Ramos (cell line): ENCODE measurements around the gene PIM1.
"Not testable (repeated sequence)": the region's sequence is repeated elsewhere in the genome, so short reads cannot be mapped to it uniquely, and the experiment has no call there.

Source experiments
- in situ Hi-C: fragments of 300-500 bp; cut with MboI; formaldehyde crosslinking; loops from one replicate; pipeline ENCODE4 v1.14.3; 2022; ENCODE audit warnings: low sequenced_read_pairs; ENCODE audit not compliant: unreplicated experiment

The PIM1 gene

DNA sequence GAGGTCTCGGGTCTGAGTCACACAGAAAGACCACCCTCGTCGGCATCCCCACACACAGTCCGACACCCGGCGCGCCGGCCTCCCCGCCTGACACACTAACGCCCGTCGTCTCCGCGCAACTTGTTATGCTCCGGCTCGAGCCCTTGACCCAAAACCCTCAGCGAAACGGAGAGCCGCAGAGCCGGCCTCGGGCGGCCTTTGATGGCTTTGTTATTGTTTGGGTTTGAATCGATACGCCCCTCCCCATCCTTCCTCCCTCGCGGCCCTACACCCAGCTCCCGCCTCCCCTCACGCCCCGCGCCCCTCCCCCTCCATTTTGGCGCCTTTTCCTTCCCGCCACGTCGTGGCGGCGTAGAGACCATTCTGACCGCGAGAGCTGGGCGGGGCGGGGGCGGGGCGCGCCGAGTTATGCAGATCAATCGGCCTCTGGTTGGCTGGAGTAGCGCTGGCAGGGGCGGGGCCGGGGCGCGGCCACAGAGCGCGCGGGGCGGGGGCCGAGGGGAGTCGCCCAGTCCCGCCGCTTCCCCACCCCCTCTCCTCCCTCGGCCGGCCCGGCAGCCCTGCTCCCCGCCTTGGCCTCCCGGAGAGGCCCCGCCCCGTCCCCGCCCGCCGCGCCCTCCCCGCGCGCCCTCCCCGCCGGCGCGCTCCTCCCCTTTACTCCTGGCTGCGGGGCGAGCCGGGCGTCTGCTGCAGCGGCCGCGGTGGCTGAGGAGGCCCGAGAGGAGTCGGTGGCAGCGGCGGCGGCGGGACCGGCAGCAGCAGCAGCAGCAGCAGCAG lies at the start of gene PIM1:
Gene PIM1 (plus strand): TSS at position 657 of the 777 bp plus-strand sequence. CDS start 424 bp downstream, outside the sequence.
- in situ Hi-C loops: loop anchor here (5.0 to 10.0 kb wide), 3 partner anchors 38 to 145 kb away; no protein-coding TSS in a partner anchor

DNA sequence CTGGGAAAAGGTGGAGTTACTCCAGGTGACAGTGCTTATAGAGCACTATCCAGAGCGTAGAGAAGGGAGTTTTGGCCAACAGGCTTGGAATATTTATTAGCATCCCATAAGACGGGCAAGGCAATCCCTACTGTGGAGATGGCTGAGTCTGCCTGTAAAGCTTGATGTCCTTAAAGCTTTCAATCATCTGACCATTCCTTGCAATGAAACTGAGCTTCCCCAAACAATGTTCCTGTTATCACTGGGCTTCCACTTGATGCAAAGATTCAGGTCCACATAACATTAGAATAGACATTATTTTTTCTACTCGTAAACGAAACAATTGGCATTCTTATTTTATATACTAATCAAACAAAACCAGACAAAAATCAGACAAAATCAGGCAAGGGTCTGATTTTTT lies 48.4 kb upstream of the PIM1 start:
- in situ Hi-C loops: no loop called here

DNA sequence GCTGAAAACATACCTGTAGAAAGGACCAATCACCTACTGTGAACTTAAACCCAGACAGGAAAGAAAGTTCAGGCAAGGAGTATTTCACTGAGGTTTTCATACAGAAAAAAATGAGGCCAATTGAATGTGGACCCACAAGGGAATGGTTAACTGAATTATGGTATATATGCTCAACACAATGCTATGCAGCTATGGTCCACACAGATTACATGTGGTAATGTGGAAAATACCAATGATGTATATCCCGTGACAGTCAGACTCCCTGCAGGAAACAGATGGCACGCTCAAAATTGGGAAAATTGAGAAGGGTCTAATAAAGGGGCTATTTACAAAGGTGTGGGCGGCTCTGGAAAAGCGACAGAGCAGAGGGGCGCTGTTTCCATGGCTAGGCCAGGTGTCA lies 47.1 kb upstream of the PIM1 start:
- in situ Hi-C loops: no loop called here

DNA sequence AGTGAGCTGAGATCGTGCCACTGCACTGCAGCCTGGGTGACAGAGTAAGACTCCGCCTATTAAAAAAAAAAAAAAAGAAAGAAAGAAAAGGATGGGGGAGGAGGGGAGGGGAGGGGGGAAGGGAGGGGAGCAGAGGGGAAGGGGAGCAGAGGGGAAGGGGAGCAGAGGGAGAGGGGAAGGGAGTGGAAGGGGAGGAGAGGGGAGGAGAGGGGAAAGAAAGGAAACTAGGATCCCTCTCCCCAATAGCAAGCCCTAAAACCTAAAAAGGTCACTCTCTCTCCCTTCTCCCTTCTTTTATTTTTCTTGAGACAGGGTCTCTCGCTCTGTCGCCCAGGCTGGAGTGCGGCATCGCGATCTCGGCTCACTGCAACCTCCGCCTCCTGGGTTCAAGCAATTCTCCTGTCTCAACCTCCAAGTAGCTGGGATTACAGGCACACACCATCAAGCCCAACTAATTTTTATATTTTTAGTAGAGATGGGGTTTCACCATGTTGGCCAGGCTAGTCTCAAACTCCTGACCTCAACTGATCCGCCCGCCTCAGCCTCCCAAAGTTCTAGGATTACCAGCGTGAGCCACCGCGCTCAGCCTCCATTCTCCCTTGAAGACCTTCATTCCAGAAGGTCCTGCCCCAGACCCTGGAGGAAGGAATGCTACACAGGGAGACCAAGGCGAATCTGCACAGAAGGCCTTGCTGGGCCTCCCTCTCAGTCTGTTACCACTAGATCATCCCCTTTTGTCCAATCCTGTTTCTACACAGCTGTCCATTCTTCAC lies 45.8 kb upstream of the PIM1 start:
- in situ Hi-C loops: no loop called here

DNA sequence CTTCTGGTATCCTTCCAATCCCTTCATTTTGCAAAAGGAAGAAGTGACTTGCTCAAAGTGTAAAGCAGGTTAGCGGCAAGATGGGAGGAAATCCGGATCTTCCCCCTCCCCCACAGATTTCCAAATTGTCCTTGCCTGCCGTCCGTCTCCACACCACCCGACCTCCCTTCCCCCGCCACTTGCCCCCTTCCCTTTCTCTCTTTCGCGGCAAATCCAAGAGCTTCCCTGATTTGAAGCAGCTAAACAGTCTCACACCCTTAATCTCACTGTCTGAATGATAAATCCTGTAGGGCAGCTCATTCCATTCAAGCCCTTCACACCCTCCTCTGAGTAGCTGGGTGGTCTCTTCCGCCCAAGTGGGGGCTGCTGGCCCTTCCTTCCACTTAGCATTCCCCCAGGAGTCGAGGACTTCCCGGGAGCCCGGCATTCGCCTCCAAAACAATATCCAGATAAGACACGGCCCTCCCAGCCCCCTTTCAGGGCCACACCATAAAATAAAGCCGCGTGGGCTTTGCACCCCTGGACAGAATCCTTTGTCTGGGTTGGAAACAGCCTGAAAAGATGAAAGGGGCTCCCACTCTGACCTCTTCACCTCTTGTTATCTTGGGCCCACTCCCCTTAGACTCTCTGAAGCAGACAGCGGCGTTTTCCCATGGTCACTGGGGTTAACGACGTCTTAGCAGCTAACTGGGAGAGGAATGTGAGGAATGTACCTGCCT lies 44.0 kb upstream of the PIM1 start:
- in situ Hi-C loops: no loop called here

DNA sequence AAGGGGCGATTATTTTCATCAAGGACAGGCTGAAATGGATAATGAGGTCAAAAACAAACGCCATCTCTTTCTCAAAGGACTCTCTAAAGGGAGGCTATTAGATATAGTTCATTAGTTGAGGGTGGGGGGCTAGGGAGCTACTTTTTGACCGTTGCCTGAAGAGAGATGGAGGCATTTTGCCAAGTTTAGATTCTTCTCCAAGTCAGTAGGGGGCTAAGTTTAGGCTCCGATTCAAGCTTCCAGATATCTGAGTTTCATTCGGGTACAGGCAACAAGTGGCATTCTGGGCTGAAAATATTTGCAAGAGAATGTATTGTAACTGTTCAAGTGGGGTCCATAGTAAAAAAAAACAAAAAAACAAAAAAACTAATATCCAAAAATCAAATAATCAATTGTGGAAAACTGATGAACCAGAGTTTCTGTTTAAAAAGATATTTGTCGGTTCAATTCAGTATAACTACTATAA lies 43.4 kb upstream of the PIM1 start:
- in situ Hi-C loops: no loop called here

DNA sequence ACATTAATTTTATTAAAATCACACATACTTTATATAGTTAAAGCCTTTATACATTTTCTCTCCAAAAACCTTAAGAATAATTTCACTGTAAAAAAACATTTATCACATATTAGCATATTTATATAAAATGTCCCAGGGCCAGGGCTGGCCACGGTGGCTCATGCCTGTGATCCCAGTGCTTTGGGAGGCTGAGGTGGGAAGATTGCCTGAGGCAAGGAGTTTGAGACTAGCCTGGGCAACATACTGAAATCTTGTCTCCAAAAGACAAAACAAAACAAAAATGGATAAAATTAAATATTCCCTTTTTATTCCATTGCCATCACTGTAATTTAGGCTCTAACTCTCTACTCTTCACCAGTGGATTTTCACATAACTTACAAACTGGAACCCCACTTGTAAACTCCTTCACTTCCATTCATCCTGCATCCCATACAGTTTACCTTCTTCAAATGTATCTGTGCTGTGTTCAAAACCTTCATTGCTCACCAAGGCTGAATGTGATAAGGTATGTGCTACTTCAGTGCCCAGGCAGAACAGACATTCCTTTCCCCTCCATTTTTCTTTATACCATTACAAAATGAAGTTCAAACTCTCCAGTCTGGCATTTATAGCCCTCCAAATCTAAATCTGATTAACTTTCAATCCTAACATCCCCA lies 42.9 kb upstream of the PIM1 start:
- in situ Hi-C loops: no loop called here

DNA sequence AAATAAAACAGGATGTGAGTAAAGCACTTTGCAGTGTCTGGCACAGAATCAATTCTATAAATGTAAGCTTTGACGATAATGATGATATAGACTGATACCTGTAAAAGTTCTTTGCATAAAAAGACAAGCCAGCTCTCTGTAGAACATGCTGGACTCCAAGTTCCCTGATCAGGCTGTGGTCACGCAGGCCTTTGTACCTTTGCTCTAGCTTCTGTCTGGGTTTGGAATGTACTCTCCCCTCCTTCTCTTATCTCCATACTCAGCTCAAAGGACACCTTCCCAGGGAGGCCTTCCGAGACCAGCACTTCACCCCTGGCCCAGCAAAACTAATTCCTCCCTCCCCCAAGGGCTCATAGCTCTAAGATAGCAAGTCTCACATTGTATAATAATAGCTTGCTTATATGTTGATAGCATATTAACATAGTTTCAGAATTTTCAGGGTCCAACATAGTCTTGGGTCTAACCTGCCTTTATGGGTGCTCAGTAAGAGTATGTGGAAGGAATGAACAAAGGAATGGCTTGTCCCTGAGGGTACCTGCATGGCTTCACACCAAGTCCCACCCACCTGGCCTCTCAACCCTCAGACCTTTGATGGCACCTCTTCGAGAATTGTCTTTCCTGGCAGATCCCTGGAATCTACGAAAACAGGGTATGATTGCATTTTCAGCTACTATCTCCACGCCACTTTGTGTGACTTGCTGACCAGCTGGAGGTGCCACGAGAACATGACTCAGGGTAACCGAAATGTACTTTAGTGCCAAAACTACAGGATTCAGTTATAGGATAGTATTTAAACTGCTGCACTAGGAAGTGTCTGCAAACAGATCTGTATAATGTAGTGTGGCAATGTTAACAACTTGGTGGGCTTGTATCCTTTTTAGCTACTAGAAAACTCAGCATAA lies 41.7 kb upstream of the PIM1 start:
- in situ Hi-C loops: no loop called here

DNA sequence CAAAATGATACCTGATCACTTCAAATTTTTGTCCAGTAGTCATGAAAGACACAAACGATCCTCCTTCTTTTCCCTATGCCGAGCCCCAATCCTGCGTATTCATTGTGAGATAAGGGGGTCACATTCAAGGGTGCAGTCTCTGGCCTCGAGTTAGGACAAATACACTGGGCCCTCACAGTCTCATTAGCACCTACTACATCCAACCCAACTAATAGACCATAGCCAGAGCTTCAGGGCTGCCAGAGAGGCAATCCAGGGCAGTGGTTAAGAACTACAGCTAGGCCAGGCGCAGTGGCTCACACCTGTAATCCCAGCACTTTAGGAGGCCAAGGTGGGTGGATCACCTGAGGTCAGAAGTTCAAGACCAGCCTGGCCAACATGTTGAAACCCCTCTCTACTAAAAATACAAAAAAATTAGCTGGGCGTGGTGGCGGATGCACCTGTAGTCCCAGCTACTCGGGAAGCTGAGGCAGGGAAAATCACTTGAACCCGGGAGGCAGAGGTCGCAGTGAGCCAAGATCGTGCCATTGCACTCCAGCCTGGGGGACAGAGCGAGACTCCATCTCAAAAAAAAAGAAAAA lies 41.0 kb upstream of the PIM1 start:
- in situ Hi-C loops: not testable (repeated sequence)

DNA sequence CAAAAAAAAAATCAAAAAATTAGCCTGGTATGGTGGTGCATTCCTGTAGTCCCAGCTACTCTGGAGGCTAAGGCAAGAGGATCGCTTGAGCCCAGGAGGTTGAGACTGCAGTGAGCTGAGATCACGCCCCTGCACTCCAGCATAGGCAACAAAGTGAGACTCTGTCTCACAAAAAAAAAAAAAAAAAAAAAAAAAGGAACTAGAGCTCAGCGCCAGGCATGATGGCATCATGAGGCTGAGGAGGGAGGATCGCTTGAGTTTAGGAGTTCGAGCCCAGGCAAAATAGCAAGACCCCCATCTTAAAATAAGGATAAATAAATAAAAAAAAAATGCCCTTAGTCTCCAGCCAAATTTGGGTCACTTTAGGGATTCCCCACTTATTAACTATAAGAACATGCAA lies 40.4 kb upstream of the PIM1 start:
- in situ Hi-C loops: no loop called here

DNA sequence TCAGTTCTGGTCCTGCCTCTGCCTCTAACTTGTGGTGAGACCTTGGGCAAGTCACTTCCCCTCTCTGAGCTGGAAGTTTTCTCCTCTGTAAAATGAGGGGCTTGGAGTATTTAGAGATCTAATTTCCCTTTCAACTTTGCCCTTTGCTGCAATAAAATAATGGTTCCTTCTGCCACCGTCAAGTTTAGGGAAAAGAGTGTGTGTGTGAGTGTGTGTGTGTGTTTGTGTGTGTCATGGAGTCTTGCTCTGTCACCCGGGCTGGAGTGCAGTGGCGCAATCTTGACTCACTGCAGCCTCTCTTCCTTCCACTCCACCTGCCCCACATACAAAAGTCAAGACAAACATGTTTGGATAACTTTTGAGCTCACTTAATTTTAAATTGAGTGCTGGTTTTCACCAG lies 39.2 kb upstream of the PIM1 start:
- in situ Hi-C loops: no loop called here

DNA sequence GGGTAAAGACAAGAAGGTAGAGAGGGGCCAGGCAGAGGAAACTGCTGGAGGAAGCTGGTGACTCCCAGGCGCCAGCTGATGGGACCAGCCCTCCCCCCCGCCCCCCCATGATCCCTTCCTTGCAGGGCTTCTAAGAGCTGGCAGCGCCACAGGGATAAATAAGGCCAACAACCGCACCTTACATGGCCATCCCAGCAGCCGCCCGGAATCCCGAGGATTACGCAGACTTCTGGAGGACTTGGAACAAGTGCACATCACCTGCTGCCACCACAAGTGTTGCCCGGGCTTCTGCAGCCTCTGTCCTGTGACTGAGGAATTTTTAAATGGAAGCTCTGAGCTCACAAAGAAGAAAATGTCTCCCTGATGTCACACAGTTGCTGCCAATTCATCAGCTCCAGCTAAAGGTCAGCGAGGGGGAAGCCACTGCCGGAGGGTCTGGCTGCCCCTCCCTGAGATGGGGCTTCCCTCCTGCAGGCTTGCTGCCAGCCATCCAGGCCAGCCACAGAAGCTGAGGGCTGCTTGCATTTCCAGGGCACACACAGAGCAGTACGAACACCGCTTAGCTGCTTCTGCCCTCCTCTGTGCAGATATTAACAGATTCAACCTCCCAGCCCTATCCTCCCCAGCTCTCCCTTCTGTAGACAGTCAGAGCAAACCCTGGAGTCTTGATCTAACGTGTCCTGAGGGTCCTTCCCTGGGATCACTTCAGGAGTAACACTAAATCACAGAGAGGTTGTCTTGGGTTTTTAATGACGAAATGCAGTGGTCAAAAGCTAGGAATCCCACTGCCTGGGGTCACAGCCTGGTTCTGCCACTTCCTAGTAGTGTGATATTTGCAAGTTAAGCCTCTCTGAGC lies 38.6 kb upstream of the PIM1 start:
- in situ Hi-C loops: no loop called here

DNA sequence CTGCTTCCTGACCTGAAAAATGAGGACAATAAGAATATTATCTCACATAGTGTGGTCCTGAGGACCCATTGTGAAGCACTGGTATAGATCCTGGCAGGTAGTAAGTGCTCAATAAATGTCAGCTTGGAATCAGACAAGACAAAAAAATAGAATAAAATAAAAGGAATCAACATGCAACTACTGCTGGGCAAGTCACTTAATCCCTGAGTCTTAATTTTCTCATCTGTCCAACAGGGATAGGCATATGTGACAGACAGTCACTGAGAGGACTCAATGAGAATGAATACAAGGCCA lies 38.0 kb upstream of the PIM1 start:
- in situ Hi-C loops: no loop called here

DNA sequence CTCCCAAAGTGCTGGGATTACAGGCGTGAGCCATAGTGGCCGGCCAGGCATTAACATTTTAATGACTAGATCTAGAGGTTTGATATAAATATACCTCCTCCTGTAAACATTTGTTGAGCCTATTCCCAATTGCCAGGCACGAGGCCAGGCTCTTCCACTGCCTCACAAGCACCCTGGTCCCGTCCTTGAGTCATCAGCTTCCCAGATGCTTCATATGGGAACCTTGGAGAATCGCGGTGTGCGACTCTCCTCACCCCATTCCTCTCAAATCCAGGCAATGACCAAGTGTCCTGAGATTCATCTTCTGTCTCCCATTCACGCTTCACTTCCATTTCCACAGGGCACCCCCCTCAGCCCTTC lies 35.9 kb upstream of the PIM1 start:
- in situ Hi-C loops: no loop called here

DNA sequence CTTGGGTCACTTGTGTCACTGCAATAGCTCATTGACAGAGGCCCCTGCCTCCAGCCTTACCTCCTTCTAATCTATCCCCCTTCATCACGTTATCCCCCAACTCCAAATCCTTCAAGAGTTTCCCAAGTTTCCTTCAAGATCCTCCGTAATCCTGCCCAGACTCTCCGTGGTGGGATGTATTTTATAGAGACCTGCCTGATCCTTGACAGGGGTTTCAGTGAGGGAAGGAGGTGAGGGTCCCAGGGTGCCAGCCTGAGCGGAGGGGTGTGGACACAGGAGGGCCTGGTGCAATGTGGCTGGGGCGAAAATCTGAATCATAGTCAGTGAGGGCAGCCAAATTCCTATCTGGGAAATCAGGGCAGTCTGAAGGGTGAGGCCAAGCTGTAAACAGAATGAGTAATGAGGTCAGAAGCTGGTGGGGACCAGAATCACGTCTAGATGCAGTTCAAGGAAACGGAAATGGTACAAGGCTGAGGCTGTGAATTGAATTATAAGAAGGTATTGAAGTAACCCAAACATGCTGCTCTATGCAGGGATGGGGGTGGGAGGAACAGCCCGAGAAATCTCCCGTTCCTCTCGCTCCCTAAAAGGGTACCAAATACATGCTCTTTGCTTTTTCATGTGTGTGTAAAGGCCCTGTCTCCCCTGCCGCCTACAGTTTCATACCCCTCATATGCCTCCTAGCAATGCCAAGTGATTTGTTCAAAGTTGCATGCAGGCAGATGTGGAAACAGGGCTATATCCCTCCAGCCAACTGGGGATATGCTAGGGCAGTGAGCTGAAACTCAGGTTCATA lies 35.4 kb upstream of the PIM1 start:
- in situ Hi-C loops: no loop called here

DNA sequence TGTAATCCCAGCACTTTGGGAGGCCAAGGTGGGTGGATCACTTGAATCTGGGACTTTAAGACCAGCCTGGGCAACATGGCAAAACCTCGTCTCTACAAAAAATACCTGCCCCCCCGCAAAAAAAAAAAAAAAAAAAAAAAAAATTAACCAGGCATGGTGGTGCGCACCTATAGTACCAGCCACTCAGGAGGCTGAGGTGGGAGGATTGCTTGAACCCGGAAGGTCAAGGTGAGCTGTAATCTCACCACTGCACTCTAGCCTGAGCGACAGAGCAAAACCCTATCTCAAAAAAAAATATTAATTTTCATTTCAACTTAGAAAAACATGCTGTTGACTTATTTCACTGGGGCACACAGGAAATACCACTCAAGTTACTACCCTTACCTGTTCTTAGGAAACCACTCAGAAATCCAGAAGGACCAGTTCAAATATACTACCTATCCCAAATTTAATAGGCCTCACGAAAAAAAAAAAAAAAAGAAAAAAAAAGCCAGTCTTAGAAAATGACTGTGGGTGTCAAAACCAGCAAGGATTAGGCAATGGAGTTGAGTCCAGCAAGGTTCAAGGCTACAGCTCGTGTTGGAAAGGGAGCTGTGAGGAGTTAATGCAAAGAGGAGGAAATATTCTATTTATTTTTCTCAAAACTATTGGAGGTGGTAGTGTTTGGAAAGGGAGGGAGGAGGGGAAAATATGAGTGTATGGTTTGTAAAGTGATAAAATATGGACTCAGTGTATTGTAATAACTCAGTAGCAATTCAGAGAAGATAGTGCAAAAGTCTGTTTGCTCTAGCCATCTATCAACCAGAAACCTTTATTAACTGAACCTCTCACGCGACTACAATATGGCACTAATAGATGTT lies 33.9 kb upstream of the PIM1 start:
- in situ Hi-C loops: no loop called here

DNA sequence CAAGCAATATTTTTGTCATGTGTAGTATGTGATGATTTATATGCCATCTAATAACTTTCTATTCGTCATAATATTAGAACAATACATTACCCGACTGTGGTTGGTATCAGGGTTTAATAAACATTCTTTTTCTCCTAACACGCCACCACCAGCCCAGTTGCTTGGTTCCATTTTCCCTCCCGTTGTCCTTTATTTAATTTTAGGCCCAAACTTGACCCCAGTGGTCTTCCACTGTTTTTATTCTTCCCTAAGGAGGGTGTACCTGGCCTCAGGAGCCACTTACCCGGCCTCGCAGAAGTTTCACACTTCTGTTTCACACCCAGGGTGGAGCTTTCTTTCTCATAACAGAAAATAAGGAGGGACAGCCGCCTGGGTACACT lies 33.1 kb upstream of the PIM1 start:
- in situ Hi-C loops: no loop called here
